Fibroblast of skin of back (primary cell): ENCODE measurements around the gene NR4A3.

Experiments used
- DNase-seq: peaks from one replicate; pipeline ENCODE4 v3.0.0-alpha.2; 2013

Gene NR4A3

DNA sequence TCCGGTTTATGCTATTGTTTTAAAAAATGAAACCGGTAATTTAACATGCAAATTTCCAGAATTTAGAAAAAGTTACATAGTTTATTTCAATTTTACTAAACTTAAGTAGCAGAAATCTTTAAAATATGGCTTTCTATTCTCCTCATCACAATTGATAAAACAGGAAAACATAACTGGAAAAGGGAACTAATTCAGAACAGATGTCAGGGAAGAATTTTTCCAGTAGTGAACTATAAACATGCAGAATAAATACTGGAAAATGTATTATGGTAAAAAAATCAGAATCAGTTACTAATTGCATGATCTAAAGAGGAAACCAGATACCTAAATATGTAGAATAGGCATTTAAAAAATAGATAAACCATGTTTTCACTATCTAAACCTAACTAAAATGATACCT, 7.3 kb upstream of the NR4A3 start:
- DNase-seq = no peak

DNA sequence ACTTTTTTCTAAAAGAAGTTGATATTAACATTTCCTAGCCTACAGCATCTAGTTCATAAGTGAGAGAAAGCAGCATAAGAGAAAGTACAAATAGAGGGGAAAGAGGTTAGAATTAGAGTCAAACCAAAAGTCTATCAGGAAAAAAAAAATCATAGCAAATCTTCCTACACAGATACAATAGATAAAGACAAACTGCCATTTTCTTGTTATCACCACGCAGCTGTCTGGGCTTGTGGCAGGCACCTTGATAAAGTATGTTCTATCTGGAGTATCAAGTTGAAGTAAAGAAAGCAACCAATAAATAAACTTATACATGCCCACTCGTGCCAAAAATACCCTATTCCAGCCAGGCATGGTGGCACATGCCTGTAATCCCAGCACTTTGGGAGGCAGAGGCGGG, 5.3 kb upstream of the NR4A3 start:
- DNase-seq = no peak

DNA sequence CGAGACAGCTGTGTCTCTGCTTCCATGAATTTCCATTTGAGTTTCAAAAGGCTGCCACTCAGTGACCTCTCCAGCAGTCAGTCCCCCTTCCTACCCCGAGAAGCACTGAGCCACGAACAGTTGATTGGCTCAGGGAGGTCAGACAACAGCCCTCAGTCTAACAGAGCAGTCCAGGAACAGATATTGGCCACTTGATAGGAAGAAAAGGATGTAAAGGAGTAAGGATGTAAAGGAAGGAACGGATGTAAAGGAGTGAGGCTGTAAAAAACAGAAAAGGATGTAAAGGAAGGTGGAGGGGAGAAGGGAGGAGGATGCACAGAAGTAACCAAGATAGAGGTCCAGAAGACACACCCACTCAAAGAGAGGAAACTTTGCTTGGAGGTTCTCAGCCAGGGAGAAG, 3.2 kb upstream of the NR4A3 start:
- no peak for DNase-seq

DNA sequence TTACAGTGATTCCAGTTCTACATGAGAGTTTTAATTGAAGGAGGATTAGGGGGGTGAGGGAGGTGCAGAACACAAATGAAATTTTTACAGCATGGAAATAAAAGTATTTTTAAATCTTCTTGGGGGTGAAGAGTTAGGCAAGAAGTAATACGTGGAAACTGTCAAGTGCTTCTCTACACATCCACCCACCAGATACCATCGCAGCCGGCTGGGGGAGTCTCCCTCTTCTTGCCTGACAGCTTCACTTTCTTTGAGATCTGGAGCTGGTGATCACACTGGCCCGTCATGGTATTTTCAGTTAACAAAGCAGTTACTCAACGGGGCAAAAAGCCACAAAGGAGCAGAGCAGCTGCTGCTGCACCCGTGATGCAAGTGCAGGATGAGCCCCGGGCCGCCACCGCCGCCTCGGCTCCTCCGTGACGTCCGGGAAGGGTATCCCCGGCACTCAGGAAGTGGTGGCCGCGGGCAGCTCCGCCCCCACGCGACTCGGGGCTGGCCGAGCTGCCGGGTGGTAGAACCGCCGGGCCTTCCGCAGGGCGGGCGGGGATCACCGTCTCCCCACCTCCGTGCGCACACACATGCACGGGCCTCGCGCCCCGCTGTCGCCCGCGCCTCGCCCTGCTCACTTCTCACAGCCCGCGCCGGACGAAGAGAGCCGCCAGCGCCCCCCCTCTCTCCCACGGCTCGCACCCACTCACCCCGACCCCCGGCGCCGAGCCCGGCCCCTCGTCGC, 2.4 kb upstream of the NR4A3 start:
- DNase-seq = peak; percentile 89

DNA sequence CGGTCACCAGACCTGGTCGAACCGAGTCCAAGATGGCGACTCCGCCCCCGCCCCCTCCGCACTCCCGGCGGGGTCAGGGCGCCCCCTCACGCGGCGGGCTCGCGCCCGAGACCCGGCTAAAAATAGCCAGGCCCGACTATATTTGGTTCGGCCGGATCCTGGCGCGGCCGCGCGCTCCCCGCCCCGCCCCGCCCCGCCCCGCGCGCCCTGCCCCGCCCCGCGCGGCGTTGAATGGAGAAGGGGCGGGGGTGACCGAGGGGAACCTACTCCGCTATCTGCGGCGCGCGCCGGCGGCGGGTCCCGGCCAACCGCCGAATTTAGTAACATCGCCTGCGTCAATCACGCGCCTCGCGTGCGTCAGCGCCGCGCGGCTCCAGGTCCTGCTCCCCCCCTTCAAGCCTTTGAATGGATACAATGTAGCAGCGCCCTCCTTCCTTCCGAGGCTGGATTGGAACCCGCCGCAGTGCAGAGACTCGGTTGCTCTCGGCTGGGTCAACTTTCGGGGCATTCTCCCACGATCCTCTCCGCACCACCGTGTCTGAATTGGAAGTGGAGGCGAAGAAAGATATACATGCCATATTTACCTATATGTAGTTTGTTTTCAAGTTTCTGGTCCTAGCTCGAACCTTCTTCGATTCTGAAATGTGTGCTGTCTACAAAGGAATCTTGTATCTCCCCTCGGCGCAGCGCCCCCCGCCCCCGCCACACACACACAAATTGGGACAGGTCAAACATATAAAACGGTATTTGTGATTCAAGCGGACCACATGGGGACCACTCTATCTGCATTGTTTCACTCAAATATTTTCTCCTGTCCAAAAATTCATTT, 1.6 kb upstream of the NR4A3 start:
- peak; percentile 93 for DNase-seq

DNA sequence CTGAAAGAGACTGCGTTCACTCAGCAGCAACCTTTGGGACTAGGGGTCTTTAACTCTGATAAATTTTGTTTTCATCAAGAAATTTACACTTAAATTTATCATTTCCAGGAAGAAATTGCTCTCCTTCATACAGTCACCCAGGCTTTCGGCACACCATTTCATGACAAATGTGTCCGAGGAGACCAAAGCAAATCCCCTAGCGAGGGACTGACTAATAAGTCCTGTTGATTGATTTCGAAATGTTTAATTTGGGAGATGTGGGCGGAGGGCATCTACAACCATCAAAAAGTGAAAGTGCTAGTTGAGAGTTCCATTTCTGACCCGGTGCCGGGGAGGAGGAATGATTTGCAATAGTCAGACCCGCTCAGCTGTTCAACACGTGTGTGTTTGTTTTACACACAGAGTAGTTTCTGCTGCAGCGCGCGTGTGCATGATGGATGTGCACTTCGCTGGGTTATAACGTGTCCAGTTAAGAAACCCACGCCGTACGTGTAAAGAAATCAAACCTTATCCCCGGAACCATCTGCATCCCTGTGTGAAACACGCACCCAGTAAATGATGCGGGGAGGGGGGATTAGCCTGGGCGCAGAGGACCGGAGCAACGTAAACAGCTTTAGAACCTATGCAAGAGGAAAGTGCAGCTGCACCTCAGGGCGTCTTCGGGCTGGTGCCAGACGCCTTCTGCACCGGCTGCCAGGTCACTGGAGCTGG, 845 bp upstream of the NR4A3 start:
- DNase-seq = peak; percentile 39

DNA sequence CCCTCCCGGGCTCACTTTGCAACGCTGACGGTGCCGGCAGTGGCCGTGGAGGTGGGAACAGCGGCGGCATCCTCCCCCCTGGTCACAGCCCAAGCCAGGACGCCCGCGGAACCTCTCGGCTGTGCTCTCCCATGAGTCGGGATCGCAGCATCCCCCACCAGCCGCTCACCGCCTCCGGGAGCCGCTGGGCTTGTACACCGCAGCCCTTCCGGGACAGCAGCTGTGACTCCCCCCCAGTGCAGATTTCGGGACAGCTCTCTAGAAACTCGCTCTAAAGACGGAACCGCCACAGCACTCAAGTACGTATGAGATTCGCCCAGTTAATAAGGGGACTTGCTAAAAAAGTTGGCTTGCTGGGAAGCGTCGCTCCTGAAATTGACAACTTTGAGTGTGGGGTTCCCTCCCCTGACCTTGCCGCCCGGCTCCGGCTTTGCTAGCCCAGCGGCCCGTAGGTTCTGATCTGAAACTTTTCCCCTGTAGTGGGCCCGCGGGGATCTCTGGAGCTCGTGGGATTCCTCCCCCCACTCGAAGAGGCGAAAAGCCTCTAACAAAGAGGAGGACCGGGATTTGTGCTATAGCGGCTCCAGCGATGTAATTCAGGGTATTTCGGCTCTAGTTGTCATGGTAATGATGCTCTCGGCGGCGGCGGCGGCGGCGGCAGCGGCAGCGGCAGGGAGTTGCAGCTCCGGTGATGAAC, 572 bp downstream of the NR4A3 start:
- peak; percentile 59 for DNase-seq

DNA sequence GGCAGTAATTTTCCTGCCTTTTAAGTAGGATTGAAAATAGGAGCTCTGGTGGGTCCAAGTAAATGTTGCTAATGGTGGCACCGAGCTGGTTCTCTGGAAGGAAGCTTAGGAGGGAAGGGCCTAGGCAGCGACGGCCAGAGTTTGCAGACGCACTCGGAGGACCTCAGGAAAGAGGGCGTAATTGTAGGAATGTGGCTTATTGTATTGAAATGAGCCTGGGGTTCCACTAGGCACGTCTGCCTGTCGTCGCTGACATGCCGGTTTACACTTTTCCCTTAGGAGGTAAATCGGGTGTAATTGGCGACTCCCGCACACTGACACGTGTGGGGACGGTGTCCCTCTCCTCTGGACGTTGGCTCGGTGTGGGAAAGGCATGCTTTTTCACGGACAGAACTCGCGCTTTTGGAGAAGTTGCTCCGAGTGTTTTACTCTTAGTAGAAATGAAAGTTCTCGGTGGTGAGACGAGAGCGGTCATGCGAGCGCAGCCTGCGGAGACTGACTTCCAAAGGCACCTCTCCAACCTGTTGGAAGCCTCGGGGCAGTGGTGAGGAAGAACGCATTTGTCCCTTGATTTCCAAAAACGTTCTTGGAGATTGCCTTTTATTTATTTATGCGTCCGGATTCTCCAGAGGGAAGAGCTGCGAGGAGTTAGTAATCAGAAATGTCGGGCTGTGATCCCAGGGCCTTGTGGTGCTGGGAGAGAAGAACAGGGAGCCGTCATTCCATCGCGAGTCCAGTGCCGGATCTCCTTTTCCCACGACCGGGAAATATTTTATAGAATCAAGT, 1.3 kb downstream of the NR4A3 start:
- peak; percentile 44 for DNase-seq

DNA sequence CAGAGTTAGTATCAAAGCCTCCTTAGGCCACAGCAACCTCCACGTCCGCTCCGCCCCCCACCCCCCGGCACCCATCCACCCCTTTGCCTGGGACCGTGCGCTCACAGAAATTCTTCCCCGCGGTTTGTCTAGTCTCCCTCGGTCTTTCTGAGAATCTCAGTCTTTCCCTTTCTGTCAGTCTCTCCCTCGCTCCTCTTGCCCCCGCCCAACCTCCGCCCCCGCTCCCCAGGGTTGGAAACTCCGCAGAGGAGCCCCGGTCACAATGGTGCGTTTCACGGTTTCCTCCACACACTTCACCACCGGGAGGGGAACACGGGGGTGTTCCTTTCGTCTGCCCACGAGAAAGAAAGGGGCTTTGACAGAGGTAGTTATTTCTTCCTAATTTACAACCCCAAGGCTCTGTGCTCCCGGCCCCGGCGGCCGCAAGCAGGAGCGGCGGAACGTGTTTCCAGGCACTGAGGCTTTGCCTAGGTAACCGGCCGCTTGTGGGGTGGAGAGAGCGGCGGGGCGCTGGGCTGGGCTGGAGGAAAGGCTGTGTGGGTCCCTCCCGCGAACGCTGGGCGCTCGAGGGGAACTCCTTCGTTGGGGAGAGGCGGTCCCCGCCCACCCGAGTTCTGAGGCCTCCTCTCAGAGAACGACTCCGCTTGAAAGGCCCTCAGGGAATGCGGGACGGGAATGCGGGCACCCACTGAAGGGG, 2.1 kb downstream of the NR4A3 start:
- peak; percentile 19 for DNase-seq

DNA sequence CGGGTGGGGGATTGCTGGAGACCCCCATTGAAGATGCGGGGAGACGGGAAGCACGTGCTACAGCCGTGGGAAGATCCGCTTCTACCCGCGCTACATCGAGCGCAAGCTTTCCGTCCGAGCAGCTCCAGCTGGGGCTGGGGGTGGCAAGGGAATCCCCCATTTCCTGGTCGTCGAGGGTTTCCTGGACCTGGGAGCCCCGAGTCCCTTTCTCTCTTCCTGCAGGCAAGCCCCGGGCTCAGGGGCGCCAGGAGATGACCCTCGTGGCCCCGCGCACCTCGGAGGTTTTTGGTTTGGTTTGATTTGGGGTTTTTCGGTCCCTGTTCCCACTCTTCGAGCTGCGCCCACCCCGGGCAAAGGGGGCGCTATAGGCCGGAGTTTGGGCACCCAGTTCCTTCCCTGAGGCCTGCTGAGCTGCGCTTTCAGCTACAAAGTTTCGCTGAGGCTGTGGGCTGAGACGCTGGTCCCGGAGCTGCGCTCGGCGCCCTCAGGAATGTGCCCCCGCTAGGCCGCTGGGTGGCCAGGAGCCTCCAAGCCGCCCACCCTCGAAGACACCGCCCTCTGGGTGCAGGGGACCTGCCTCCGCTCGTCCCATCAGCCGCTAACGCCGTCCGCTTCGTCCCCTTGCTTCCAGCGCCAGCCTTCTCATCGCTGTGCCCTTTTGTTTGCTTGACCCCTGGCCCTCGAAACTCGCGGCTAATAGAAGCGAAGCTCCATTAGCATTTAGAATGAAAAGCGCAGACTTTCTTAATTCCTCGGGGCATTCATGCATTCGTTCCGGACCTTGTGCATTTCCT, 2.9 kb downstream of the NR4A3 start:
- DNase-seq = peak; percentile 40

DNA sequence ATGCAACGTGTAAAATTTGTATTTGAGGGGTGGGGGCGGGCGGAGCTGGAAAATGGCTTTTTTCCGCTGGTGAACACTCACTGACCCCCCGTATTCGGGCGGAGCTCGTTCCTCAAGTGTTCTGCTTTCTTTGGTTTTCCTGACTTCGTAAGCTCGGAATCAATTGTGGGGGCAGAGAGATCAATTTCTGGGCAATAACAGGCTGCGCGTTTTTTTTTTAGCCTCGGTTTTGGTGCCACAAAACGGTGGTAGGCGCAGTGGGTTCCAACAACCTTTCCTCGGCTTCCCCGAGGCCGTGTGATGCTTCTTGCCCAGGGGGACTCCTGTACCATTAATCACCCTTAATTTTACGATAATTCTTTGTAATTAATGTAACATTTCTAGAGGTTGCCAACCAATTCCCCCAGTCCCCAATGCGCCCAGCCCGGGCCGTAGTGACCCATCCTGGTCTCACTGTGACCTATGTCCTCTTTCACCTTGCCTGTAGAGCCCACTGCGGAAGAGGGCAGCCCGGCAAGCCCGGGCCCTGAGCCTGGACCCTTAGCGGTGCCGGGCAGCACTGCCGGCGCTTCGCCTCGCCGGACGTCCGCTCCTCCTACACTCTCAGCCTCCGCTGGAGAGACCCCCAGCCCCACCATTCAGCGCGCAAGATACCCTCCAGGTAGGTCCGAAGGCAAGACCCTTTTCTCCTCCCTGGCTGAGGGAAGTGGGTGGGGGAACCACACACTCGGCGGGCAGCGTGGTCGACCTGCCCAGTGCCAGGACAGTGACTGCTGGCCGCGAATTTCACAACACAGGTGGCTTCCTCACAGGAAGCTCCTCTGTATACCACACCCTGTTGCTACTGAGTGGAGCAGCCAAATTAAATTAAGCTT, 3.7 kb downstream of the NR4A3 start:
- DNase-seq = no peak

DNA sequence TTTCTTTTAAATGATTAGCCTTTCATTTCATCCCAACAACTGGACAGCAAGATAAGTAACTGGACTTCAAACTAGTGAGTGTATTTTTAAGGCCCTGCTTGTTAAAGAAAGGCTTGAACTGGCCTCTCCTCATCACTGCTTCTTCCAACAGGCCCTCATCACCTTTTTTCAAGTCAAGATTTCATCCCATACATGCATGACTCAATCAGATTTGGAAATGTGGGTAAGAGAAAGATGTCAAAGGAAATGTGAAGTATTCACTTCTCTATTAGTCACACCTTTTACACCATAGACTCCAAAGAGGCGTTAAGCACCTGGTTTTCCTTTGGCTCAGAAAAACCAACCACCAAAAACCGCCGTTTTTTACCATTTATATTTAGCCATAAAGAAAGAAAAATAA, 4.9 kb downstream of the NR4A3 start:
- DNase-seq = no peak

DNA sequence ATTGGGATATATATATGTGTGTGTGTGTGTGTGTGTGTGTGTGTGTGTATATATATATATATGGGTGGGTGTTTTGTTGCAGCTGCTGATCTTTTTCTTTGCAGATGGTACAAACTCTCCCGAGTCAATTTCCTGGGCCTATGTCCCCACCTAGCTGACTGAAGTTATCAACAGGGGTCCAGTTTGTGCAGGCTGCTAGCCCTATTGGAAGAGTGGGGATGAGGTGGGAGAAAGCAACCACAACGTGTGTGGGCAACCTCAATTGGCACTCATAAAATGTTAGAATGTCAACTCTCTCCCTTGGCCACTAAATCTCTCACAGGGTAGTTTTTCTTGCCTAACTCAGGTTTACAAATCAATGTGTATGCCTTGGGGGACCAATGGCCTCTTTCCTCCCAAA, 5.6 kb downstream of the NR4A3 start:
- DNase-seq = no peak

DNA sequence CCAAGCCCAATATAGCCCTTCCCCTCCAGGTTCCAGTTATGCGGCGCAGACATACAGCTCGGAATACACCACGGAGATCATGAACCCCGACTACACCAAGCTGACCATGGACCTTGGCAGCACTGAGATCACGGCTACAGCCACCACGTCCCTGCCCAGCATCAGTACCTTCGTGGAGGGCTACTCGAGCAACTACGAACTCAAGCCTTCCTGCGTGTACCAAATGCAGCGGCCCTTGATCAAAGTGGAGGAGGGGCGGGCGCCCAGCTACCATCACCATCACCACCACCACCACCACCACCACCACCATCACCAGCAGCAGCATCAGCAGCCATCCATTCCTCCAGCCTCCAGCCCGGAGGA, 6.3 kb downstream of the NR4A3 start:
- no peak for DNase-seq

DNA sequence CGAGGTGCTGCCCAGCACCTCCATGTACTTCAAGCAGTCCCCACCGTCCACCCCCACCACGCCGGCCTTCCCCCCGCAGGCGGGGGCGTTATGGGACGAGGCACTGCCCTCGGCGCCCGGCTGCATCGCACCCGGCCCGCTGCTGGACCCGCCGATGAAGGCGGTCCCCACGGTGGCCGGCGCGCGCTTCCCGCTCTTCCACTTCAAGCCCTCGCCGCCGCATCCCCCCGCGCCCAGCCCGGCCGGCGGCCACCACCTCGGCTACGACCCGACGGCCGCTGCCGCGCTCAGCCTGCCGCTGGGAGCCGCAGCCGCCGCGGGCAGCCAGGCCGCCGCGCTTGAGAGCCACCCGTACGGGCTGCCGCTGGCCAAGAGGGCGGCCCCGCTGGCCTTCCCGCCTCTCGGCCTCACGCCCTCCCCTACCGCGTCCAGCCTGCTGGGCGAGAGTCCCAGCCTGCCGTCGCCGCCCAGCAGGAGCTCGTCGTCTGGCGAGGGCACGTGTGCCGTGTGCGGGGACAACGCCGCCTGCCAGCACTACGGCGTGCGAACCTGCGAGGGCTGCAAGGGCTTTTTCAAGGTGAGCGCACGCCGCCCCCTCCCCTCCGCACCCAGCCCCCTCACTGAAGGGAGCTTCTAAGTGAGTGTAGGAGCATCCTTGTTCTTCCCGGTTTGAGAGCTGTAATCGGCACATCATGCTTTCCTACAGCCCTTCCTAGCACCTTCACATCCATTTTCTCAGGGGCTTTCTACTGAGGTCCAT, 6.9 kb downstream of the NR4A3 start:
- no peak for DNase-seq

DNA sequence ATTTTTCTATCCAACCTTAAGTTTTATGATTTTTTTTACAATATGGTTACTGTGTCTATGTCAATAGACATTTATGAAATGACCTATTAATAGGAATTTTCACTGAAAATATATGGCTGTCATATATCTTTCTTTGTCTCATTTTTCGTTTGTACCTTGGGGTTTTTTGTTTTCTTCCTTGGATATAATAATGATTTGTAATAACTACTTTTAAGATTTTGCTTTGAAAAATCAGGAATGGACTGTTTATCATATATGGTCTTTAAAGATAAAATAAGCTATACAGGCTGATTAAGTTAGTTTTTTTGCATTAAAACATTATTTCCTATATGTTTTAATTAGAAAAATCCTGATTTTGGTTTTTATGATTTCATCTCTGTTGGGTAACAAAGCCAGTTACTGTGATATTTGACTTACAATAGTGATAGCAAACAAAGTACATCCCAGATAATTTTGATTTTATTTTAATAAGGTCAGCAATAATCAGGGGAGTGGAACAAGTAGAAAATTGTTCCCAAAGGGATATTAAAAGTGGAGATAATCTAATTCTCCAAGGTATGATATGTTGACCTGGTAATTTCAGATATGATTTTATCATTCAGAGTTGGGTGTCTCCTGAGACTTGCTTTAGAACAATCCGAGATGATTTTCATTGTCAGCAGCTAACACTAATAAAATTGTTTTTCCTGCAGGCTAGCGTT, 10.3 kb downstream of the NR4A3 start:
- no peak for DNase-seq

DNA sequence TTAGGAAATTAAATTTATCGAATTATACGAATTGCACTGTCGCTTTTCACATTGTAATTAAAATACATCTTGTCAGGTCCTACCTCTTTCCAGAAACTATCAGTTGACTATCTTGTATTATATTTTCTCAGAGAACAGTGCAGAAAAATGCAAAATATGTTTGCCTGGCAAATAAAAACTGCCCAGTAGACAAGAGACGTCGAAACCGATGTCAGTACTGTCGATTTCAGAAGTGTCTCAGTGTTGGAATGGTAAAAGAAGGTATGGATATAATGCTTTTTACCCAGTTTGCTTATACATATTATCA, 10.8 kb downstream of the NR4A3 start:
- DNase-seq = no peak

DNA sequence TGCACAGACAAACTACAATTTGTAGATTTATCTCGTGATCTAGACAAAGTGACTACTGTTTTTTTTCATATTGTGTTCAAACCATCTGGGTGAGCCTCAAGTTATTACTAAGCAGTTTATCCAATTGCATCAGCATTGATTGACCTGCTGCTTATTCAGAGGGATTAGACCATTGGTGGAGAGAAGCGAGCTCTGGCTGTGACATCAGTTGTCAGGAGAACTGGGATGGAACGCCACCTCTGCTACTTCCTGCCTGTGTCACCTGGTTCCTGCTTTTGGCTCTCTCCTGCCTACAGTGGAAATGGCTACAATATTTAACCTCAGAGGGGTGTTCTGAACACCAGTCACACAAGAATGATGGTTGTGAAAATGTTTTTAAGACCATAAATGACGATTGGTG, 12.1 kb downstream of the NR4A3 start:
- no peak for DNase-seq
